ENCODE results near the gene PTPRN2.

PTPRN2 gene

GRCh38 chr7:157949711-157950110 lies 637.9 kb downstream of the PTPRN2 start:
- TF ChIP-seq CTCF (IDR thresholded peaks at IDR 0.05; ENCODE audit: low read depth, low read length), result no peak
- no peak for DNase-seq (ENCODE audit: extremely low read depth, low read depth)

- DNase-seq (ENCODE audit: extremely low read depth, low read depth), result no peak
- TF ChIP-seq CTCF (IDR thresholded peaks at IDR 0.05; ENCODE audit: low read depth, low read length), result no peak
Observed at GRCh38 chr7:157947504-157947903, 640.1 kb downstream of the PTPRN2 start.

DNA sequence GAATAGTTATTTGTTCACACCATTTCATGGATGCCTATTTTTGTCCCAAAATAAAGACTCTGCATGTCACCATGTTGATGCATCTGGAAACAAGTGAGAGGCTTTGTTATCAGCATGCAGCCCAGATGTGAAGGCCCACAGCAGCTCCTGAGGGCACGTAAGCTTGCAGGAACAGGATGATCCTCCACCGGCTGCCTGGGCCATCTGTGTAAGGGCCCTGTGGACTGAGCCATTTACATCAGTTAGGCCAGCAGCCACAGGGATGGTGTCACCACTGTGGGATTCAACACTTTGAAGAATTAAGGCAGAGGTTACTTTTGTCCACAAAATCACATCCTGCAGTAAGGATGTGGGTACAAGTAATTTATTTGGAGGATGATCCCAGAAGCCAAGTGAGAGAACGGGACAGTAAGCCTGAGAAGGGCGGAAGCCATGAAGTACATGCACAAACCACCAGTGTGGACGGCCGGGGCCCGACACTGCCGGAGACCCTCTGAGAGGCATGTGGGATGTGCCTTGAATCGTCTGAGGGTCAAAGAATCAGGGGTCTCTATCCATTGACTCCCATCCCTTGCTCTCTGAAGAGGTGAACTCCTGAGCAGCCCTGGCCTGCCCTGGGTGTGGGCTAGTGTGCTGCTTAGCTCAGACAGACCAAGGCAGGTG lies 641.1 kb downstream of the PTPRN2 start:
- TF ChIP-seq CTCF (IDR thresholded peaks at IDR 0.05; ENCODE audit: low read depth, low read length), result no peak

DNA sequence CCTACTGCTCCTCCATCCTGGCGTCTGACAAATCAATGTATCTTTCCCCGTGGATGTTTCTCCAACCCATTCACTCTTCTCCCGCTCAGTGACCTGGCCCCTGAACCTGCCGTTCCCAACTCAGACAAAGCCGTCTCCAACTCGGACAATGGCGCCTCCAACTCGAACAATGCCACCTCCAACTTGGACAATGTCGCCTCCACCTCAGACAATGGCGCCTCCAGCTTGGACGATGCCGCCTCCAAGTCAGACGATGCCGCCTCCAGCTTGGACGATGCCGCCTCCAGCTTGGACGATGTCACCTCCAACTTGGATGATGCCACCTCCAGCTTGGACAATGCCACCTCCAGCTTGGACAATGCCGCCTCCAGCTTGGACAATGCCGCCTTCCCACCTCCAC lies 642.2 kb downstream of the PTPRN2 start:
- no peak for DNase-seq (ENCODE audit: extremely low read depth, low read depth)
- no peak for TF ChIP-seq CTCF (IDR thresholded peaks at IDR 0.05; ENCODE audit: low read depth, low read length)

More for the DNA sequence above, 641.1 kb downstream of the PTPRN2 start:
- no peak for DNase-seq (ENCODE audit: extremely low read depth, low read depth)

- no peak for TF ChIP-seq CTCF (IDR thresholded peaks at IDR 0.05; ENCODE audit: low read depth, low read length)
- DNase-seq (ENCODE audit: extremely low read depth, low read depth), result no peak
Observed at GRCh38 chr7:157944734-157945291, 642.8 kb downstream of the PTPRN2 start.

GRCh38 chr7:157944051-157944450 lies 643.6 kb downstream of the PTPRN2 start:
- TF ChIP-seq CTCF (IDR thresholded peaks at IDR 0.05; ENCODE audit: low read depth, low read length), result no peak
- DNase-seq (ENCODE audit: extremely low read depth, low read depth), result no peak

DNA sequence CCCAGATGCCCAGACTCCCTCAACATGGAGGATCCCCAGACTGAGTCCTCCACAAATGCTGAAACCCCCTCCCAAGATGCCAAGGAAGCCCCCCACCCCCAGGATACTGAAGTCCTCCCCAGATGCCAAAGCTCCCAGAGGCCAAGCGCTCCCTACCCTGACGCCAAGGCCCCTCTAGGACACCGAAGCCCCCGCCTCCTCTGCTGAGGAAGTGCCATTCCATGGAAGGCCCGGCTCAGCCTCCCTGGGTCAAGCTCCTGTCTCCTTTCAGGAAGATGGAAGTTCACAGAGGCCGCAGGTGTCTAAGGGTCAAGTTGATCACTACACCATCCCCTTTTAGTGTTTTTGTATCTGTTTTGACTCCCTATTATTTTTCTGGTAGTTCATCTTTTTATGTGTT lies 644.1 kb downstream of the PTPRN2 start:
- TF ChIP-seq CTCF (IDR thresholded peaks at IDR 0.05; ENCODE audit: low read depth, low read length), result no peak

More for the DNA sequence above, 644.1 kb downstream of the PTPRN2 start:
- no peak for DNase-seq (ENCODE audit: extremely low read depth, low read depth)

All from AG09319 (cell line).